Thoracic aorta (tissue), 2 donors: Measurements from ENCODE around the gene KRTAP13-2. TPM values are rescaled to one million over a fixed set of nuclear protein-coding genes. Genes with fewer than 3 reads are reported as not detected.

Experiments used
- ATAC-seq: fragments of 150-250 bp; one replicate; pipeline ENCODE4 v1.8.0; 2017; ENCODE audit warnings: low read depth; ENCODE audit not compliant: insufficient number of reproducible peaks, low FRiP score
- DNase-seq: peaks from one replicate; pipeline ENCODE4 v3.0.0-alpha.2; 2020; ENCODE audit warnings: low spot score
- H3K27ac ChIP-seq, 2 donors: fragments of 200-600 bp; sonication (generic); 1 replicate in 1 of 2; 2 replicates in 1 of 2; pipeline ENCODE4 v1.5.1; 2016; ENCODE audit warnings: mild to moderate bottlenecking in 2 of 2, moderate library complexity in 2 of 2
- H3K27me3 ChIP-seq: fragments of 200-600 bp; sonication (generic); replicated peaks from 2 replicates; pipeline ENCODE4 v1.6.0; 2016; ENCODE audit warnings: mild to moderate bottlenecking; ENCODE audit not compliant: insufficient read depth
- H3K36me3 ChIP-seq: fragments of 200-600 bp; sonication (generic); one replicate; pipeline ENCODE4 v1.5.1; 2016
- H3K4me1 ChIP-seq, 2 donors: fragments of 200-600 bp; sonication (generic); 1 replicate in 1 of 2; 2 replicates in 1 of 2; pipeline versions ENCODE4 v1.5.1 to v1.6.0; 2016; ENCODE audit warnings: low read depth in 2 of 2, mild to moderate bottlenecking in 1 of 2; ENCODE audit not compliant: control insufficient read depth in 1 of 2
- H3K4me3 ChIP-seq: fragments of 200-600 bp; sonication (generic); 2 replicates; pipeline ENCODE4 v1.5.1; 2016; ENCODE audit warnings: mild to moderate bottlenecking
- H3K9me3 ChIP-seq: fragments of 200-600 bp; sonication (generic); 2 replicates; pipeline ENCODE4 v1.5.1; 2016
- total RNA-seq, 2 donors: library from RNA; depleted of rRNA; stranded (reverse); fragments of >200 nt; gene quantifications; one replicate each; pipeline versions ENCODE4 v1.1.0 to v1.2.3, GENCODE V29; 2016
- TF ChIP-seq, protein P1 (sequence below): fragments of 200-600 bp; sonication (generic); IDR thresholded peaks from one replicate; pipeline ENCODE4 v1.5.1; 2019; ENCODE audit warnings: antibody characterized with exemption

The KRTAP13-2 gene
- total RNA-seq, 2 donors from 2014 or later: not detected

GRCh38 chr21:30326390-30326789, 45.7 kb downstream of the KRTAP13-2 start:
- no peak overlapping the region for H3K4me3 ChIP-seq
- H3K27ac ChIP-seq: no peak overlapping the region
- peaks cover 5% of the 10 kb centered on the region for H3K9me3 ChIP-seq
- no peaks in the 10 kb centered on the region for H3K27me3 ChIP-seq
- TF ChIP-seq, protein P1, sequence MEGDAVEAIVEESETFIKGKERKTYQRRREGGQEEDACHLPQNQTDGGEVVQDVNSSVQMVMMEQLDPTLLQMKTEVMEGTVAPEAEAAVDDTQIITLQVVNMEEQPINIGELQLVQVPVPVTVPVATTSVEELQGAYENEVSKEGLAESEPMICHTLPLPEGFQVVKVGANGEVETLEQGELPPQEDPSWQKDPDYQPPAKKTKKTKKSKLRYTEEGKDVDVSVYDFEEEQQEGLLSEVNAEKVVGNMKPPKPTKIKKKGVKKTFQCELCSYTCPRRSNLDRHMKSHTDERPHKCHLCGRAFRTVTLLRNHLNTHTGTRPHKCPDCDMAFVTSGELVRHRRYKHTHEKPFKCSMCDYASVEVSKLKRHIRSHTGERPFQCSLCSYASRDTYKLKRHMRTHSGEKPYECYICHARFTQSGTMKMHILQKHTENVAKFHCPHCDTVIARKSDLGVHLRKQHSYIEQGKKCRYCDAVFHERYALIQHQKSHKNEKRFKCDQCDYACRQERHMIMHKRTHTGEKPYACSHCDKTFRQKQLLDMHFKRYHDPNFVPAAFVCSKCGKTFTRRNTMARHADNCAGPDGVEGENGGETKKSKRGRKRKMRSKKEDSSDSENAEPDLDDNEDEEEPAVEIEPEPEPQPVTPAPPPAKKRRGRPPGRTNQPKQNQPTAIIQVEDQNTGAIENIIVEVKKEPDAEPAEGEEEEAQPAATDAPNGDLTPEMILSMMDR: no peak
- no peak for ATAC-seq
- no peak for DNase-seq
- H3K4me1 ChIP-seq: no peaks in the 10 kb centered on the region
- H3K36me3 ChIP-seq: no peaks in the 10 kb centered on the region

Other genes with a start within 250 kb of the KRTAP13-2 start
- not detected for gene CLDN17, start 205.5 kb downstream of the KRTAP13-2 start, total RNA-seq
- gene CLDN8, start 156.2 kb downstream of the KRTAP13-2 start, total RNA-seq: not detected
- gene KRTAP24-1, start 89.3 kb downstream of the KRTAP13-2 start, total RNA-seq: not detected
- gene KRTAP25-1, start 82.8 kb downstream of the KRTAP13-2 start, total RNA-seq: not detected
- gene KRTAP26-1, start 52.0 kb downstream of the KRTAP13-2 start, total RNA-seq: not detected
- gene KRTAP27-1, start 34.6 kb downstream of the KRTAP13-2 start, total RNA-seq: not detected
- gene KRTAP23-1, start 23.7 kb downstream of the KRTAP13-2 start, total RNA-seq: not detected
- not detected for gene KRTAP13-1, start 23.8 kb upstream of the KRTAP13-2 start, total RNA-seq
- not detected for gene KRTAP13-3, start 53.7 kb upstream of the KRTAP13-2 start, total RNA-seq
- not detected for gene KRTAP13-4, start 57.9 kb upstream of the KRTAP13-2 start, total RNA-seq
- not detected for gene KRTAP15-1, start 68.0 kb upstream of the KRTAP13-2 start, total RNA-seq
- not detected for gene KRTAP19-1, start 108.1 kb upstream of the KRTAP13-2 start, total RNA-seq
- not detected for gene KRTAP19-2, start 115.2 kb upstream of the KRTAP13-2 start, total RNA-seq
- gene KRTAP19-3, start 119.7 kb upstream of the KRTAP13-2 start, total RNA-seq: not detected
- not detected for gene KRTAP19-4, start 124.9 kb upstream of the KRTAP13-2 start, total RNA-seq
- gene KRTAP19-5, start 129.9 kb upstream of the KRTAP13-2 start, total RNA-seq: not detected
- gene KRTAP19-6, start 169.6 kb upstream of the KRTAP13-2 start, total RNA-seq: not detected
- not detected for gene KRTAP19-7, start 189.0 kb upstream of the KRTAP13-2 start, total RNA-seq
- not detected for gene KRTAP22-2, start 218.1 kb upstream of the KRTAP13-2 start, total RNA-seq
- gene KRTAP6-3, start 220.2 kb upstream of the KRTAP13-2 start, total RNA-seq: not detected
- gene KRTAP6-2, start 226.6 kb upstream of the KRTAP13-2 start, total RNA-seq: not detected
- not detected for gene KRTAP22-1, start 228.8 kb upstream of the KRTAP13-2 start, total RNA-seq
- not detected for gene KRTAP6-1, start 241.7 kb upstream of the KRTAP13-2 start, total RNA-seq
- gene KRTAP20-1, start 244.2 kb upstream of the KRTAP13-2 start, total RNA-seq: not detected
- gene KRTAP20-4, start 248.4 kb upstream of the KRTAP13-2 start, total RNA-seq: not detected